ENCODE measurements around the gene SERF1A. TPM values are rescaled to one million over a fixed set of nuclear protein-coding genes. Genes with fewer than 3 reads are reported as not detected.
A peak's percentile ranks its signal among the peaks of the same experiment; 100 is the strongest.
"Not testable (repeated sequence)": the region's sequence is repeated elsewhere in the genome, so short reads cannot be mapped to it uniquely, and the experiment has no call there.

The SERF1A gene
- total RNA-seq, result 1 to 10 TPM in 3 of 6 experiments, under 1 TPM in 3; 0.37 to 2.6 (median 1.2) TPM
- long read RNA-seq, partial matches to known transcripts, result 0 of 1 reads
- long read RNA-seq, other reads (novel, unspliced or antisense), result 0 of 1 reads

DNA sequence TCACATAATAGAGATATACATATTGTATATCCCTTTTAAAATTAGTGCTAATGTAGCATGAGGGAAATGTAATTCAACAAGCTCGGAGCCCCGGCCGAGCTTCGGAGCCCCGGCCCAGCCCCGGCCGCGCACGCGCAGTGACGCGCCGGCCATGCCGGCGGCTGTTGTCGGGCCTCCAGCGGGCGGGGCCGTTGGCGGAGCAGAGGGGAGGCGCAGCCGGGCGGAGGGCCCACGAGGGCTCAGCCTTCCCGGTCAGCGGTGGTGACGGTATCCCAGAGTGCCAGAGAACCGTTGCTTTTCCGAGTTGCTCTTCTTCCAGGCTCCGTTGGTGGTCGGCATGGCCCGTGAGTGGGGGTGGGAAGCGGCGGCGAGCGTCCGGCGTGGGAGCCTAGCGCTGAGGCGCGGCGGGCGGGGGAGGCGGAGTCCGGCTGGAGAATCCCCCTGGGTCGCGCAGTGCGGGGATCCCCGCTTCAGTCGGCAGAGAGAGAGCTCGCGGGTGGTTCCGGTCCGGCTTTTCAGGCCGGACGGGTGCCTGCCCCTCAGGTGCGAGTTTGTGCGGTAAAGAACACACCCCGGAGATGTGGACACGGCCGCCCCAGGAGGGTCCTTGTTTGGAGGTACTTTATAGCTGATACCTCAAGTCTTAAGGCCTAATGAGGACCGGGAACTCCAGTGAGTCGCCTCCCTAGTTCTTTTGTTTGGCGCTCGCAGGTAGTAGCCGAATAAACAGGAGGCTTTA is at the start of gene SERF1A:
SERF1A (plus strand) TSS at position 137 of the 739 bp plus-strand sequence; CDS start at position 338, 201 bp downstream.
- DNase-seq; H3K27me3 ChIP-seq; H3K4me3 ChIP-seq; H3K9me3 ChIP-seq; H3K27ac ChIP-seq; intact Hi-C loops (cut with DNase I); H3K36me3 ChIP-seq; H3K4me1 ChIP-seq: not testable (repeated sequence)
- WGBS (ENCODE audit: insufficient coverage, low coverage, low lambda C conversion rate, missing lambda C conversion rate), result no CpG with 5 or more reads among the region's 66 CpGs
- peak; percentile 98 to 99 (median 99) for ATAC-seq

GRCh38 chr5:70866778-70867177 is 33.7 kb upstream of the SERF1A start:
- DNase-seq; H3K9me3 ChIP-seq; H3K27ac ChIP-seq; H3K4me1 ChIP-seq; H3K36me3 ChIP-seq; intact Hi-C loops (cut with DNase I); ATAC-seq; H3K4me3 ChIP-seq; H3K27me3 ChIP-seq: not testable (repeated sequence)
- no CpG with 5 or more reads among the region's 2 CpGs for WGBS (ENCODE audit: insufficient coverage, low coverage, low lambda C conversion rate, missing lambda C conversion rate)

DNA sequence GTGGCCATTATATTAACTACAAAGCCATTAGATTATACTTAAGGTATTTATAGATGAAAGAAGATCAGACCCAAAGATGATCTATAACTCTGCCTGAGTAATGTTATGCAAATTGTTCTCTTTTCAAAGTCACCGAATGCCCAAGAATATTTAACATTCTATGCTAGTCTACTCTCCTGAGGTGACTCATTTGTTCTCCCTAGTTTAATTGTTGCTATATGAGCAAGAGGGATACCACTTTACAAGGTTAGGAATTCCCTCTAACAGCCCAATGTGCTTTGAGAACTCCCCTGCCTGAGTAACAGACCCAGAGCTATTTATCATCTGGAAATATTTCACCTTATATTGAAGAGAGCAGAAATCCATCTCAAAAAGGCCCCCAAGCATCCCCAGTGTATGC is 29.8 kb upstream of the SERF1A start:
- H3K9me3 ChIP-seq; H3K4me3 ChIP-seq; H3K27me3 ChIP-seq; DNase-seq; H3K27ac ChIP-seq; ATAC-seq; H3K4me1 ChIP-seq; intact Hi-C loops (cut with DNase I); H3K36me3 ChIP-seq: not testable (repeated sequence)
- WGBS (ENCODE audit: insufficient coverage, low coverage, low lambda C conversion rate, missing lambda C conversion rate), result no CpG with 5 or more reads among the region's 1 CpG

DNA sequence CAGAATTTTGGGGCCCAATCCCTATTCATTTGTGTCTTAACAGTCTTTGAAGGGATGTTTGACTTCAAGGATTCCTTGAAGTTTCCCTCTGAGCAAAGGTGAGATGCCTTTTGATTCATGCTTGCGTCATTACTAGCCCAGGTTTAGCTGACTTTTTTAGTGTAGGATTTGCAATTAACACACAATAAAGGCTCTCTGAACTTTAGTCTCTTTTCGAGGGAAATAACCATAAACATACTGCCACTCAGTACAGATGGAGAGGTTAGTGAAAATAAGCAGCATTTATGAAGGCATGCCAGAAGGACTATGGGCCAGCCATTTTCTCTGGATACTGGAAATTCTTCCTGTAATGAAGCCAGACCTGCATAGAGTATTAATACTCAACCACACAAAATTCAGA is 4.4 kb upstream of the SERF1A start:
- H3K27ac ChIP-seq; H3K36me3 ChIP-seq; H3K9me3 ChIP-seq; DNase-seq; H3K27me3 ChIP-seq; H3K4me1 ChIP-seq; intact Hi-C loops (cut with DNase I); H3K4me3 ChIP-seq; ATAC-seq: not testable (repeated sequence)
- WGBS (ENCODE audit: insufficient coverage, low coverage, low lambda C conversion rate, missing lambda C conversion rate), result no CpG with 5 or more reads among the region's 2 CpGs

DNA sequence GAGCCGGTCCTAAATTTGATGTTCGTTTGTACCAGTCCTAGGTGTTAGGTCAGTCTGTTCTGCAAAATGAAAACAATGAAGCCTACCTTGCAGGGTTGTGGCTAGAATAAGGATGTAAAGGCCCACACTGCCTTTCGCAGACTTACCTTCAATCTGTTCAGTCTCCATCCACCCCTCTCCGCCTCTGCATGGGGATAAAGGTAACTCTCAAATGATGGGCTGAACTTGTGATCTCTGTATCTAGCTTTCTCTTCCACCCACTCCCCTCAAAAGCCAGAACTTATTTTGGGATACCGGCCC is 753 bp downstream of the SERF1A start:
- intact Hi-C loops (cut with DNase I); DNase-seq; H3K27ac ChIP-seq; H3K4me3 ChIP-seq; H3K27me3 ChIP-seq; H3K36me3 ChIP-seq; H3K4me1 ChIP-seq; H3K9me3 ChIP-seq: not testable (repeated sequence)
- no CpG with 5 or more reads among the region's 5 CpGs for WGBS (ENCODE audit: insufficient coverage, low coverage, low lambda C conversion rate, missing lambda C conversion rate)
- ATAC-seq, result peak in 3 of 4 donors; percentile 39 to 42 (median 41)

- H3K9me3 ChIP-seq; ATAC-seq; H3K4me3 ChIP-seq; DNase-seq; intact Hi-C loops (cut with DNase I); H3K36me3 ChIP-seq; H3K4me1 ChIP-seq; H3K27me3 ChIP-seq; H3K27ac ChIP-seq: not testable (repeated sequence)
- no CpG with 5 or more reads among the region's 5 CpGs for WGBS (ENCODE audit: insufficient coverage, low coverage, low lambda C conversion rate, missing lambda C conversion rate)
Measured at GRCh38 chr5:70906624-70907023, 6.2 kb downstream of the SERF1A start.

DNA sequence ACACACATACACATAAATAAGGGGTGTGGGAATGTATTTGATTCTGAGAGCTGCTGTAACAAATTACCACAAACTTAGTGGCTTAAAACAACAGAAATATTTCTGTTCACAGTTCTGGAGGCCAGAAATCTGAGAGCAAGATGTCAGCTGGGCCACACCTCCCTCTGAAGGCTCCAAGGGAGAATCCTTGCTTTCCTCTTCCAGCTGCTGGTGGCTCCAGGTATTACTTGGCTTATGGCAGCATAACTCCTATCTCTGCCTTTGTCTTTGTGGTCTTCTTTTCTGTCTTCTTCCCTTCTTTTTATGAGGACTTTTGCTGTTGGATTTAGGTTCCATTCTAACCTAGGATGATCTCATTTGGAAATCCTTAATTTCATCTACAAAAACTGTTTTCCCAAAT is 16.4 kb downstream of the SERF1A start:
- H3K4me3 ChIP-seq; H3K27me3 ChIP-seq; ATAC-seq; H3K9me3 ChIP-seq; intact Hi-C loops (cut with DNase I); DNase-seq; H3K36me3 ChIP-seq; H3K4me1 ChIP-seq; H3K27ac ChIP-seq: not testable (repeated sequence)

GRCh38 chr5:70925211-70925562 is 24.7 kb downstream of the SERF1A start:
- H3K27ac ChIP-seq; H3K4me1 ChIP-seq; intact Hi-C loops (cut with DNase I); H3K4me3 ChIP-seq; H3K27me3 ChIP-seq; DNase-seq; H3K36me3 ChIP-seq; H3K9me3 ChIP-seq: not testable (repeated sequence)
- peak; percentile 39 to 56 (median 52) for ATAC-seq
- WGBS (ENCODE audit: insufficient coverage, low coverage, low lambda C conversion rate, missing lambda C conversion rate), result no CpG with 5 or more reads among the region's 16 CpGs

DNA sequence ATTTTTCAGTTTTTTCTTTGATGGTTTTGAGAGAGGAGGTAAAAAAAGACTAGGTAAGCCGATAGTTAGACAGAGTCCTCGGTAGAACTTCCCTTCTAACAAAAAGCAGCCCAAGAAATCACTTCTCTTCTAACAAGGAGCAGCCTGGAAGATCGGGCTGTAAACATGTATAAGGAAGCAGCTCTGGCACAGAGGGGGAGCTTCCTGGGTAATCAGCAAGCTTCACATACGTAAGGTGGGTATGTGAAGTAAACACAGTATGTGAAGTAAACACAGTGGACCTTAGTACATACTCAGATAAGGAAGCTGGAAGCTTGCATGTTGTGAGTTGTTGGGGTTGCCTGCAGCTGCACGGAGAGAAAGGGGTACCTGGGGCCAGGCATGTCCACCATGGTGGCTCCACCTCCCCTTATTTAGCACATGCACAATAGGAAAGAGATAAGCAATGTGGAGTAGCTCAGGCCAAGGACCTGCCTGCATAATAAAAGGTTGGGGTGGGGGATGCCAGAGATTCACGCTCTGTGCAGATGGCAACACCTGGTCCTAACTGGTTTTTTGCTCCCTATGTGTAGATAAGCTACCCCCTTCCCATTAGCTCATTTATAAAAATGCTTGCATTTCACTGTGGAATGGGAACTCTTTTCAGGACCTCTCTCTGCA is 31.4 kb downstream of the SERF1A start:
- intact Hi-C loops (cut with DNase I), result not testable (repeated sequence)

DNA sequence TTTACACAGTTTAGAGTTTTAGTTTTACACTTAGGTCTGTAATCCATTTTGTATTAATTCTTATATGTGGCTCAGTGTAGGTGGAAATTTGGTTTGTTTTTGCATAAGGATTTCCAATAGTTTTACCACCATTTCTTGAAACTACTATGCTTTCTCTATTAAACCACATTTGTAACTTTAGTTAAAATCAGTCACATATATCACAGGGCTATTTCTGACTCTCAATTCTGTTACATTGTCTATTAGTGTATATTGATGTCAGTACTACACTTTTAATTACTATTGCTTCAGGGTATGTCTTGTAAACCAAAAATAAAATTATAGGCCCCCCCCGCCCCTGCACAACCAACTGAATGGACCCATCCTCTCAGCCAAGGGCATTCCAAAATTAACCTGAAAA is 32.1 kb downstream of the SERF1A start:
- H3K27ac ChIP-seq; H3K27me3 ChIP-seq; intact Hi-C loops (cut with DNase I); H3K4me3 ChIP-seq; DNase-seq; ATAC-seq; H3K4me1 ChIP-seq; H3K36me3 ChIP-seq; H3K9me3 ChIP-seq: not testable (repeated sequence)
- no CpG with 5 or more reads among the region's 1 CpG for WGBS (ENCODE audit: insufficient coverage, low coverage, low lambda C conversion rate, missing lambda C conversion rate)

More for the DNA sequence above, 31.4 kb downstream of the SERF1A start:
- not testable (repeated sequence) for H3K27me3 ChIP-seq, H3K4me1 ChIP-seq, DNase-seq, H3K9me3 ChIP-seq, H3K4me3 ChIP-seq, H3K36me3 ChIP-seq, H3K27ac ChIP-seq, ATAC-seq
- no CpG with 5 or more reads among the region's 6 CpGs for WGBS (ENCODE audit: insufficient coverage, low coverage, low lambda C conversion rate, missing lambda C conversion rate)

DNA sequence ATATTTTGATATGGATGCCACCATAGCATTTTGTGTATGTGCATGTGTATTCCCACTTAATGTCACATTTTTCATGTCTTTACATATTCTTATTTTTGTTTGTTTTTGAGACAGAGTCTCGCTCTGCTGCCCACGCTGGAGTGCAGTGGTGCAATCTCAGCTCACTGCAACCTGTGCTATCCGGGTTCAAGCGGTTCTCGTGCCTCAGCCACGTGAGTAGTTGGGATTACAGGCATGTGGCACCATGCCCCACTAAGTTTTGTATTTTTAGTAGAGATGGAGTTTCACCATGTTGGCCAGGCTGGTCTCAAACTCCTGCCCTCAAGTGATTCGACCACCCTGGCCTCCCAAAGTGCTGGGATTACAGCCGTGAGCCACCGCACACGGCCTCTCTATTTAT is 52.6 kb downstream of the SERF1A start:
- no CpG with 5 or more reads among the region's 10 CpGs for WGBS (ENCODE audit: insufficient coverage, low coverage, low lambda C conversion rate, missing lambda C conversion rate)
- H3K27me3 ChIP-seq; H3K36me3 ChIP-seq; H3K4me1 ChIP-seq; H3K9me3 ChIP-seq; intact Hi-C loops (cut with DNase I); H3K4me3 ChIP-seq; ATAC-seq; DNase-seq; H3K27ac ChIP-seq: not testable (repeated sequence)
